OCI-LY1 (cell line): ENCODE data around the gene PDE11A.

Experiments used
- H2AFZ ChIP-seq: fragments of 200-600 bp; sonication (generic), shearing (Covaris generic); 2 replicates; pipeline ENCODE4 v1.6.0; 2014; ENCODE audit warnings: antibody characterized with exemption, mild to moderate bottlenecking, low read length
- H3F3A ChIP-seq: fragments of 200-600 bp; sonication (generic), shearing (Covaris generic); 2 replicates; pipeline ENCODE4 v1.6.0; 2014; ENCODE audit warnings: mild to moderate bottlenecking, antibody characterized with exemption, low read length, moderate library complexity; ENCODE audit not compliant: insufficient read depth
- H3K27ac ChIP-seq: fragments of 200-600 bp; sonication (generic); 2 replicates; pipeline ENCODE4 v1.5.1; 2014; ENCODE audit warnings: low read length, mixed run types, mild to moderate bottlenecking, low read depth; ENCODE audit not compliant: poor library complexity, severe bottlenecking
- H3K27me3 ChIP-seq: fragments of 200-600 bp; sonication (generic); 2 replicates; pipeline ENCODE4 v1.6.0; 2014; ENCODE audit warnings: antibody characterized with exemption, mild to moderate bottlenecking, low read length, moderate library complexity; ENCODE audit not compliant: insufficient read depth
- H3K36me3 ChIP-seq: fragments of 200-600 bp; sonication (generic); 2 replicates; pipeline ENCODE4 v1.6.1; 2014; ENCODE audit warnings: mild to moderate bottlenecking, antibody characterized with exemption, low read length, moderate library complexity, mixed read lengths; ENCODE audit not compliant: insufficient read depth
- H3K4me1 ChIP-seq: fragments of 200-600 bp; sonication (generic); 2 replicates; pipeline ENCODE4 v1.5.1; 2014; ENCODE audit warnings: mild to moderate bottlenecking, low read length, moderate library complexity; ENCODE audit not compliant: insufficient read depth, severe bottlenecking
- H3K4me2 ChIP-seq: fragments of 200-600 bp; sonication (generic), shearing (Covaris generic); 2 replicates; pipeline ENCODE4 v1.6.1; 2014; ENCODE audit warnings: low read length
- H3K4me3 ChIP-seq: fragments of 200-600 bp; sonication (generic); 2 replicates; pipeline ENCODE4 v1.5.1; 2014; ENCODE audit warnings: low read length, low read depth, mild to moderate bottlenecking, mixed read lengths; ENCODE audit not compliant: poor library complexity, severe bottlenecking
- H3K79me2 ChIP-seq: fragments of 200-600 bp; shearing (Covaris generic); 2 replicates; pipeline ENCODE4 v1.6.1; 2016; ENCODE audit warnings: mixed run types, low read length, mixed read lengths; ENCODE audit not compliant: insufficient read depth
- H3K9ac ChIP-seq: fragments of 200-600 bp; sonication (generic), shearing (Covaris generic); 2 replicates; pipeline ENCODE4 v1.6.1; 2014; ENCODE audit warnings: mild to moderate bottlenecking, low read length, mixed read lengths
- H3K9me2 ChIP-seq: fragments of 200-600 bp; sonication (generic), shearing (Covaris generic); 2 replicates; pipeline ENCODE4 v1.6.1; 2014; ENCODE audit warnings: low read depth, mild to moderate bottlenecking, low read length, mixed read lengths
- H3K9me3 ChIP-seq: fragments of 200-600 bp; shearing (Covaris generic); 2 replicates; pipeline ENCODE4 v1.6.1; 2014; ENCODE audit warnings: low read length, mixed read lengths
- H4K20me1 ChIP-seq: fragments of 200-600 bp; sonication (generic), shearing (Covaris generic); 2 replicates; pipeline ENCODE4 v1.6.0; 2016; ENCODE audit warnings: mild to moderate bottlenecking, low read length; ENCODE audit not compliant: insufficient read depth
- EZH2 ChIP-seq: fragments of 200-600 bp; sonication (generic), shearing (Covaris generic); IDR thresholded peaks from 2 replicates; pipeline ENCODE4 v1.8.0; 2017; ENCODE audit warnings: borderline replicate concordance, mixed run types, mild to moderate bottlenecking, antibody characterized with exemption, low read length, moderate library complexity, mixed read lengths
- TF ChIP-seq, protein P1 (sequence below): fragments of 200-600 bp; sonication (generic), shearing (Covaris generic); IDR thresholded peaks from 2 replicates; pipeline ENCODE4 v1.5.1; 2017; ENCODE audit warnings: mild to moderate bottlenecking, antibody characterized with exemption, low read length, moderate library complexity, mixed read lengths

PDE11A gene

DNA sequence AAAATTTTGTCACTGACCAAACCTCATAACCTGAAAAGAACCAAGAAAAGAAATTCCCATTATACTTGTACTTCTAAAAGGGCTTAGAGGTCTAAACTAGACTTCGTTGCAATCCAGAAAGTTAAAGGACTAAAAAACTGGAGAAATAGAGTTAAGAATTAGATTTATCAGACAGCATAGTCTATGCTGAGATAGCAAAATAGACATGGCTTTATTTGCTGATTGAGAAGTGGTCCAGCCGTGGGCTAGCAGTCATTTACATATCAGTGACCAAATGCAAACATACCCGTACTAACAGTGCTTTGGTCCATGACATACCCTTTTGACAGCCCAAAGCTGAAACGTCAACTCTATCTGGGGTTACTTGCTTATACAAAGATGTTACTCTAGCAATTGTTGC lies 456.5 kb downstream of the PDE11A start:
- H3K4me2 ChIP-seq = no peak overlapping the region
- H3K4me3 ChIP-seq = no peak overlapping the region
- no peaks in the 10 kb centered on the region for H3K27me3 ChIP-seq
- H3K9me2 ChIP-seq = no peaks in the 10 kb centered on the region
- no peak overlapping the region for H3K27ac ChIP-seq
- no peaks in the 10 kb centered on the region for H3K36me3 ChIP-seq
- TF ChIP-seq EZH2 = no peak
- TF ChIP-seq, protein P1, sequence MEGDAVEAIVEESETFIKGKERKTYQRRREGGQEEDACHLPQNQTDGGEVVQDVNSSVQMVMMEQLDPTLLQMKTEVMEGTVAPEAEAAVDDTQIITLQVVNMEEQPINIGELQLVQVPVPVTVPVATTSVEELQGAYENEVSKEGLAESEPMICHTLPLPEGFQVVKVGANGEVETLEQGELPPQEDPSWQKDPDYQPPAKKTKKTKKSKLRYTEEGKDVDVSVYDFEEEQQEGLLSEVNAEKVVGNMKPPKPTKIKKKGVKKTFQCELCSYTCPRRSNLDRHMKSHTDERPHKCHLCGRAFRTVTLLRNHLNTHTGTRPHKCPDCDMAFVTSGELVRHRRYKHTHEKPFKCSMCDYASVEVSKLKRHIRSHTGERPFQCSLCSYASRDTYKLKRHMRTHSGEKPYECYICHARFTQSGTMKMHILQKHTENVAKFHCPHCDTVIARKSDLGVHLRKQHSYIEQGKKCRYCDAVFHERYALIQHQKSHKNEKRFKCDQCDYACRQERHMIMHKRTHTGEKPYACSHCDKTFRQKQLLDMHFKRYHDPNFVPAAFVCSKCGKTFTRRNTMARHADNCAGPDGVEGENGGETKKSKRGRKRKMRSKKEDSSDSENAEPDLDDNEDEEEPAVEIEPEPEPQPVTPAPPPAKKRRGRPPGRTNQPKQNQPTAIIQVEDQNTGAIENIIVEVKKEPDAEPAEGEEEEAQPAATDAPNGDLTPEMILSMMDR = no peak
- H4K20me1 ChIP-seq = no peaks in the 10 kb centered on the region
- H3K4me1 ChIP-seq = peaks cover 13% of the 10 kb centered on the region
- H2AFZ ChIP-seq = no peak overlapping the region
- H3K9me3 ChIP-seq = peaks cover 3% of the 10 kb centered on the region; the same call in 1 of the 2 replicates
- H3F3A ChIP-seq = no peaks in the 10 kb centered on the region
- H3K9ac ChIP-seq = no peak overlapping the region
- no peaks in the 10 kb centered on the region for H3K79me2 ChIP-seq

- Histone ChIP-seq H3K36me3 (no peaks in the 10 kb centered on the region), H3F3A (no peaks in the 10 kb centered on the region)
These were observed 459.9 kb downstream of the PDE11A start for GRCh38 chr2:177612659-177613058.

DNA sequence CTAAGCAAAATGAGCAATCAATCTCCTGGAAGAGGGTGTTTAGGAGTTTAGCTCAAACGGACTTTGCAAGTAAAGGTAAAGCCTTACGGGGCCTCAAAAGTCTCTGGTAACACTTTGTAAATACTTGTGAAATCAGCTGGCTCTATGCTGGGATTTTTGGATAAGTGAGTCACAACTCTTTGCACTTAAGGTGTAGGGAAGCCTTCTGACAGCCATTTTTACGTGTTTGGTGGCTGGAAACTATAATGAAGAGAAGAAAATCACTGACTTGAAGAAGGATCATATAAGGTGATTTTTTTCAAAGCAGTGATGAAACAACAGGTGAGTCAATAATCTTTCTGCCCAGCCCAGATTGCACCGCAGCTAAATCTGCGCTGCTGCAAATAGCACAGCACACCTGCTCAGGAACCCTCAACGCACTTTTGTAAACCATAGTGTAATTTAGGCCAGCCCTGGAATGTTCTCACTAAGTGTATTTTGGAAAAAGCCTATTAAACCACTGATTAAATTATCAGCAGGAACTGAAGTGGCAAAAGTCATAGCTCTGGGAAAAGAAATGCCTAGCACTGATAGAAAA lies 461.2 kb downstream of the PDE11A start:
- peaks cover 14% of the 10 kb centered on the region for H3K9me3 ChIP-seq
- H4K20me1 ChIP-seq = no peaks in the 10 kb centered on the region
- H2AFZ ChIP-seq = no peak overlapping the region
- H3K9me2 ChIP-seq = no peaks in the 10 kb centered on the region
- no peak overlapping the region for H3K27ac ChIP-seq
- no peaks in the 10 kb centered on the region for H3F3A ChIP-seq
- no peaks in the 10 kb centered on the region for H3K36me3 ChIP-seq
- TF ChIP-seq, protein P1 = no peak
- TF ChIP-seq EZH2 = no peak
- H3K9ac ChIP-seq = no peak overlapping the region
- H3K4me1 ChIP-seq = no peaks in the 10 kb centered on the region
- H3K4me3 ChIP-seq = no peak overlapping the region
- H3K4me2 ChIP-seq = no peak overlapping the region
- H3K79me2 ChIP-seq = no peaks in the 10 kb centered on the region
- no peaks in the 10 kb centered on the region for H3K27me3 ChIP-seq

More at GRCh38 chr2:177612659-177613058, 459.9 kb downstream of the PDE11A start:
- Histone ChIP-seq H3K4me3 (no peak overlapping the region), H4K20me1 (no peaks in the 10 kb centered on the region), H3K79me2 (no peaks in the 10 kb centered on the region), H3K9me3 (peaks cover 11% of the 10 kb centered on the region), H3K9ac (no peak overlapping the region), H2AFZ (no peak overlapping the region), H3K9me2 (no peaks in the 10 kb centered on the region), H3K27me3 (no peaks in the 10 kb centered on the region), H3K4me1 (no peaks in the 10 kb centered on the region), H3K27ac (no peak overlapping the region), H3K4me2 (no peak overlapping the region)
- no peak for TF ChIP-seq EZH2
- TF ChIP-seq, protein P1 = no peak
